Measurements from ENCODE around the gene TMEM145.
A peak's percentile ranks its signal among the peaks of the same experiment; 100 is the strongest.

The TMEM145 gene

GRCh38 chr19:42293540-42293939, 19.6 kb upstream of the TMEM145 start:
- no peak for DNase-seq
- Histone ChIP-seq H3K4me1 (peaks cover 0 to 3% (median 0%) of the 10 kb centered on the region in 4 donors), H3K27me3 (no peaks in the 10 kb centered on the region), H3K36me3 (peaks cover 44 to 74% (median 66%) of the 10 kb centered on the region in 3 donors), H3K4me3 (no peak overlapping the region), H3K9me3 (no peaks in the 10 kb centered on the region), H3K27ac (no peak overlapping the region)
- TF ChIP-seq CTCF (IDR thresholded peaks at IDR 0.05), result no peak
- intact Hi-C loops (cut with DNase I; ENCODE audit: low total_unique reads), result loop anchor here (10.0 kb wide), 1 partner anchor 159 kb away; the partner anchor contains the start of gene POU2F2

- no peaks in the 10 kb centered on the region for H3K27me3 ChIP-seq
- H3K4me1 ChIP-seq, result peaks cover 0 to 3% (median 0%) of the 10 kb centered on the region in 4 donors
- H3K4me3 ChIP-seq, result no peak overlapping the region
- DNase-seq, result no peak
- TF ChIP-seq CTCF (IDR thresholded peaks at IDR 0.05), result no peak
- H3K36me3 ChIP-seq, result peaks cover 40 to 70% (median 62%) of the 10 kb centered on the region in 3 donors
- intact Hi-C loops (cut with DNase I; ENCODE audit: low total_unique reads), result loop anchor here (2.0 to 10.0 kb wide), 2 partner anchors 47 to 159 kb away; partner anchors contain the start of gene POU2F2
- H3K27ac ChIP-seq, result no peak overlapping the region
- H3K9me3 ChIP-seq, result no peaks in the 10 kb centered on the region
Measured at GRCh38 chr19:42293948-42294347, 19.2 kb upstream of the TMEM145 start.

GRCh38 chr19:42294471-42295137, 18.5 kb upstream of the TMEM145 start:
- intact Hi-C loops (cut with DNase I; ENCODE audit: low total_unique reads), result loop anchor here (2.0 to 10.0 kb wide), 2 partner anchors 48 to 160 kb away; partner anchors contain the start of gene POU2F2
- Histone ChIP-seq H3K4me3 (no peak overlapping the region), H3K9me3 (no peaks in the 10 kb centered on the region), H3K36me3 (peaks cover 34 to 63% (median 56%) of the 10 kb centered on the region in 3 donors), H3K27me3 (no peaks in the 10 kb centered on the region), H3K4me1 (peaks cover 0 to 3% (median 0%) of the 10 kb centered on the region in 4 donors), H3K27ac (no peak overlapping the region)
- no peak for DNase-seq
- no peak for TF ChIP-seq CTCF (IDR thresholded peaks at IDR 0.05)

- H3K9me3 ChIP-seq, result no peaks in the 10 kb centered on the region
- no peak overlapping the region for H3K4me3 ChIP-seq
- peaks cover 0 to 3% (median 0%) of the 10 kb centered on the region in 4 donors for H3K4me1 ChIP-seq
- TF ChIP-seq CTCF (IDR thresholded peaks at IDR 0.05), result no peak
- DNase-seq, result no peak
- H3K27ac ChIP-seq, result no peak overlapping the region
- intact Hi-C loops (cut with DNase I; ENCODE audit: low total_unique reads), result loop anchor here (2.0 to 10.0 kb wide), 2 partner anchors 49 to 161 kb away; partner anchors contain the start of gene POU2F2
- H3K27me3 ChIP-seq, result no peaks in the 10 kb centered on the region
- H3K36me3 ChIP-seq, result peaks cover 26 to 56% (median 48%) of the 10 kb centered on the region in 3 donors
Measured at GRCh38 chr19:42295342-42295741, 17.8 kb upstream of the TMEM145 start.

GRCh38 chr19:42295831-42296525, 17.1 kb upstream of the TMEM145 start:
- no peaks in the 10 kb centered on the region for H3K27me3 ChIP-seq
- peak; percentile 88 to 90 for DNase-seq
- H3K4me1 ChIP-seq, result peaks cover 0 to 3% (median 0%) of the 10 kb centered on the region in 4 donors
- intact Hi-C loops (cut with DNase I; ENCODE audit: low total_unique reads), result loop anchor here (2.0 to 10.0 kb wide), 2 partner anchors 49 to 161 kb away; partner anchors contain the start of gene POU2F2
- peak; percentile 94 to 97 for TF ChIP-seq CTCF (IDR thresholded peaks at IDR 0.05)
- H3K36me3 ChIP-seq, result peaks cover 21 to 50% (median 42%) of the 10 kb centered on the region in 3 donors
- no peak overlapping the region for H3K4me3 ChIP-seq
- H3K27ac ChIP-seq, result no peak overlapping the region
- no peaks in the 10 kb centered on the region for H3K9me3 ChIP-seq

Measured in tibial artery (tissue), 4 donors.